HepG2 (cell line): Measurements from ENCODE around the gene PGC. TPM values are rescaled to one million over a fixed set of nuclear protein-coding genes. Genes with fewer than 3 reads are reported as not detected.

Experiments used
- AHR ChIP-seq: IDR thresholded peaks from 2 replicates; pipeline ENCODE4 v1.6.1; 2018; ENCODE audit warnings: missing genetic modification reagents, missing compliant biosample characterization
- ELF1 ChIP-seq: sonication (generic); formaldehyde crosslinking; IDR thresholded peaks from 2 replicates; pipeline ENCODE4 v1.4.0; 2020; ENCODE audit warnings: missing genetic modification reagents
- HIC2 ChIP-seq: sonication (generic); formaldehyde crosslinking; IDR thresholded peaks from 2 replicates; pipeline ENCODE4 v1.9.0; 2022; ENCODE audit warnings: low read depth, missing genetic modification reagents
- LCORL ChIP-seq, 2 experiments: fragments of 450-650 bp in 1 of 2; sonication (generic) in 1 of 2; formaldehyde crosslinking in 1 of 2; IDR thresholded peaks; 2 replicates each; pipeline versions ENCODE4 v1.5.0 to v1.6.1; 2017 to 2020; ENCODE audit warnings: antibody characterized with exemption in 1 of 2, missing genetic modification reagents in 1 of 2
- MTA1 ChIP-seq: sonication (generic); formaldehyde crosslinking; IDR thresholded peaks from 2 replicates; pipeline ENCODE4 v1.4.0; 2020; ENCODE audit warnings: missing genetic modification reagents, mild to moderate bottlenecking, borderline replicate concordance
- PHF8 ChIP-seq: sonication (generic); formaldehyde crosslinking; IDR thresholded peaks from 2 replicates; pipeline ENCODE4 v1.5.0; 2020; ENCODE audit warnings: missing genetic modification reagents
- PITX1 ChIP-seq: sonication (generic); formaldehyde crosslinking; IDR thresholded peaks from 2 replicates; pipeline ENCODE4 v1.5.1; 2020; ENCODE audit warnings: mild to moderate bottlenecking, missing genetic modification reagents
- POLR2AphosphoS5 ChIP-seq: IDR thresholded peaks from 2 replicates; pipeline ENCODE4 v1.6.1; 2012; ENCODE audit warnings: low read depth, low read length
- RFXANK ChIP-seq: IDR thresholded peaks from 2 replicates; pipeline ENCODE4 v1.6.1; 2016
- RORA ChIP-seq: sonication (generic); formaldehyde crosslinking; IDR thresholded peaks from 2 replicates; pipeline ENCODE4 v1.5.0; 2020; ENCODE audit warnings: mild to moderate bottlenecking, missing genetic modification reagents, moderate library complexity
- SAFB2 ChIP-seq: sonication (generic); formaldehyde crosslinking; IDR thresholded peaks from 2 replicates; pipeline ENCODE4 v1.5.1; 2020; ENCODE audit warnings: missing genetic modification reagents, low read depth, mild to moderate bottlenecking, borderline replicate concordance
- SMAD9 ChIP-seq: sonication (generic); formaldehyde crosslinking; IDR thresholded peaks from 2 replicates; pipeline ENCODE4 v1.5.1; 2020; ENCODE audit warnings: mild to moderate bottlenecking, missing genetic modification reagents
- ZBTB42 ChIP-seq: sonication (generic); formaldehyde crosslinking; IDR thresholded peaks from 2 replicates; pipeline ENCODE4 v1.5.0; 2020; ENCODE audit warnings: mild to moderate bottlenecking, missing genetic modification reagents
- ZBTB8A ChIP-seq: sonication (generic); formaldehyde crosslinking; IDR thresholded peaks from 2 replicates; pipeline ENCODE4 v1.4.0; 2020; ENCODE audit warnings: mild to moderate bottlenecking, low read depth, missing genetic modification reagents, borderline replicate concordance
- ZIK1 ChIP-seq: sonication (generic); formaldehyde crosslinking; IDR thresholded peaks from 2 replicates; pipeline ENCODE4 v1.5.0; 2020; ENCODE audit warnings: mild to moderate bottlenecking, low read depth, missing genetic modification reagents, borderline replicate concordance
- ZNF20 ChIP-seq: sonication (generic); formaldehyde crosslinking; IDR thresholded peaks from 2 replicates; pipeline ENCODE4 v1.4.0; 2020; ENCODE audit warnings: mild to moderate bottlenecking, moderate library complexity, missing genetic modification reagents
- ZNF30 ChIP-seq: sonication (generic); formaldehyde crosslinking; IDR thresholded peaks from 2 replicates; pipeline ENCODE4 v1.5.0; 2020; ENCODE audit warnings: mild to moderate bottlenecking, missing genetic modification reagents
- ZNF496 ChIP-seq: sonication (generic); formaldehyde crosslinking; IDR thresholded peaks from 2 replicates; pipeline ENCODE4 v1.8.1; 2023; ENCODE audit warnings: mild to moderate bottlenecking, moderate library complexity, missing genetic modification reagents; ENCODE audit not compliant: insufficient replicate concordance
- ZNF674 ChIP-seq: sonication (generic); formaldehyde crosslinking; IDR thresholded peaks from 2 replicates; pipeline ENCODE4 v1.5.0; 2020; ENCODE audit warnings: low read depth, mild to moderate bottlenecking, missing genetic modification reagents
- ZNF749 ChIP-seq: sonication (generic); formaldehyde crosslinking; IDR thresholded peaks from 2 replicates; pipeline ENCODE4 v1.8.0; 2022; ENCODE audit warnings: mild to moderate bottlenecking, missing genetic modification reagents, moderate library complexity, borderline replicate concordance
- ZNF768 ChIP-seq: sonication (generic); formaldehyde crosslinking; IDR thresholded peaks from 2 replicates; pipeline ENCODE4 v1.4.0; 2020; ENCODE audit warnings: missing genetic modification reagents
- ZNF777 ChIP-seq: sonication (generic); formaldehyde crosslinking; IDR thresholded peaks from 2 replicates; pipeline ENCODE4 v1.4.0; 2020; ENCODE audit warnings: missing genetic modification reagents
- polyA plus RNA-seq, 8 experiments: library from polyadenylated mRNA; depleted of rRNA in 3 of 8; stranded (reverse) in 7 of 8; unstranded in 1 of 8; fragments of >200 nt; fragmentation: Illumina TruSeq in 4 of 8; extraction: Trizol in 4 of 8; gene quantifications; 2 replicates each; pipeline versions ENCODE4 v1.2.1 to v1.2.3, GENCODE V29; 2011 to 2016; ENCODE audit warnings: low read depth in 4 of 8, missing spikeins in 1 of 8, mixed read lengths in 1 of 8; ENCODE audit not compliant: insufficient read depth in 1 of 8
- total RNA-seq, 5 experiments: library from RNA; depleted of rRNA; stranded (reverse); fragments of >200 nt; fragmentation: Illumina TruSeq; extraction: Trizol; gene quantifications; 2 replicates each; pipeline ENCODE4 v1.2.3, GENCODE V29; 2016; ENCODE audit warnings: low read depth in 1 of 5
- TF ChIP-seq, protein P1 (sequence below): sonication (generic); formaldehyde crosslinking; IDR thresholded peaks from 2 replicates; pipeline ENCODE4 v1.5.0; 2020; ENCODE audit warnings: missing genetic modification reagents
- TF ChIP-seq, protein P2 (sequence below): sonication (generic); formaldehyde crosslinking; IDR thresholded peaks from 2 replicates; pipeline ENCODE4 v1.4.0; 2020; ENCODE audit warnings: mild to moderate bottlenecking, missing genetic modification reagents
- TF ChIP-seq, protein P3 (sequence below): sonication (generic); formaldehyde crosslinking; IDR thresholded peaks from 2 replicates; pipeline ENCODE4 v1.8.0; 2022; ENCODE audit warnings: missing genetic modification reagents, mild to moderate bottlenecking, inconsistent platforms, borderline replicate concordance

Gene PGC
- total and polyA plus RNA-seq, 2 of the 13 experiments (the other 11 are each of a cell fraction or from before 2014, with no cell fraction given), result 426 to 502 TPM

DNA sequence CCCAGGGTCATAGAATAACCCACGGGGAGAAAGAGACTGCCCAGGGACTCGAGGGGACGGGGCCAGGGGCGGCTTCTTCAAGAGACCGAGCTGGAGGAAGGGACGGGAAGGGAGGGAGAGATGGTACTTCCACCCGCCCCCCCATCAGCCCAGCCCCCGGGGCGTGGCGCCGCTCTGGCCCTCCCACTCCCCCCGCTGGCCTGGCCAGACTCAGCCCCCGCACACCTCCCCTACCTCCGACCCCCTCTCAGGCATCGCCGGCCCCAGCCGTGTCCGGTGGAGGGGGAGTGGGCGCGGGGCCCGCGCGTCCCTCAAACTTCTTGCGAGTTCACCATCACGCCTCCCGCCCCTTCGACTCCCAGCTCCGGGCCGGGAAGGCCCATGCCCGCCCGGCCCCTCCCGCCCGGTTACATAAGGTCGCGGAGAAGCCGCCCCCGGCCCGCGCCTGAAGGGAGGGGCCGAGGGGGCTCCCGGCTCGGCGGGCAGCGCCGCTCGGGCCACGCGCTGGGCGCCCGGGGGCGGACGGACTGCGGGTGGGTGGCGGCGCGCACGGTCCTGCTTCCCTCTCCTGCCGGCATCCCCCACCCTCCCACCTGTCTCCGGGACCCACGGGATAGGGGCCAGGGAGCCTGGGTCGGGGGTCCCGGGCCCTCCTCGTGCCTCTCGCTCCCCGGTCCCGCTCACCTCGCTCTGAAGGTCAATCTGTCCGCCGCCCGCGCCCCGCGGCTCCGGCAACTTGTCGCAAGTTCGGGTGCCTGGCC is 12.4 kb downstream of the PGC start (continued):
- TF ChIP-seq HIC2 (CRISPR knock-in tag) (peak; percentile 23; the same call in 1 of the 2 replicates), ZBTB8A (CRISPR knock-in tag) (no peak), AHR (CRISPR knock-in tag) (no peak), MTA1 (CRISPR knock-in tag) (peak; percentile 2; the same call in 1 of the 2 replicates), PITX1 (0 out of 2 replicates have a peak, but pooled peaks have one; percentile 28), RORA (no peak), ZNF20 (CRISPR knock-in tag) (no peak), ZNF30 (CRISPR knock-in tag) (no peak), ZNF777 (no peak; the same call in 1 of the 2 replicates), POLR2AphosphoS5 (no peak; the same call in 1 of the 2 replicates), ZNF768 (CRISPR knock-in tag) (no peak), SAFB2 (CRISPR knock-in tag) (no peak), ZNF496 (CRISPR knock-in tag) (no peak), RFXANK (CRISPR knock-in tag) (no peak), ZNF749 (CRISPR knock-in tag) (no peak), LCORL (IDR thresholded peaks at IDR 0.05) (no peak), LCORL (CRISPR knock-in tag; IDR thresholded peaks at IDR 0.05) (peak; percentile 58; the same call in 1 of the 2 replicates), PHF8 (CRISPR knock-in tag) (peak; percentile 68), ELF1 (CRISPR knock-in tag) (no peak), ZBTB42 (no peak), ZIK1 (no peak; the same call in 1 of the 2 replicates), ZNF674 (CRISPR knock-in tag) (0 out of 2 replicates have a peak, but pooled peaks have one; percentile 31), SMAD9 (CRISPR knock-in tag) (no peak)
- TF ChIP-seq, protein P1, sequence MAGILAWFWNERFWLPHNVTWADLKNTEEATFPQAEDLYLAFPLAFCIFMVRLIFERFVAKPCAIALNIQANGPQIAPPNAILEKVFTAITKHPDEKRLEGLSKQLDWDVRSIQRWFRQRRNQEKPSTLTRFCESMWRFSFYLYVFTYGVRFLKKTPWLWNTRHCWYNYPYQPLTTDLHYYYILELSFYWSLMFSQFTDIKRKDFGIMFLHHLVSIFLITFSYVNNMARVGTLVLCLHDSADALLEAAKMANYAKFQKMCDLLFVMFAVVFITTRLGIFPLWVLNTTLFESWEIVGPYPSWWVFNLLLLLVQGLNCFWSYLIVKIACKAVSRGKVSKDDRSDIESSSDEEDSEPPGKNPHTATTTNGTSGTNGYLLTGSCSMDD (CRISPR knock-in tag), result no peak
- TF ChIP-seq, protein P2, sequence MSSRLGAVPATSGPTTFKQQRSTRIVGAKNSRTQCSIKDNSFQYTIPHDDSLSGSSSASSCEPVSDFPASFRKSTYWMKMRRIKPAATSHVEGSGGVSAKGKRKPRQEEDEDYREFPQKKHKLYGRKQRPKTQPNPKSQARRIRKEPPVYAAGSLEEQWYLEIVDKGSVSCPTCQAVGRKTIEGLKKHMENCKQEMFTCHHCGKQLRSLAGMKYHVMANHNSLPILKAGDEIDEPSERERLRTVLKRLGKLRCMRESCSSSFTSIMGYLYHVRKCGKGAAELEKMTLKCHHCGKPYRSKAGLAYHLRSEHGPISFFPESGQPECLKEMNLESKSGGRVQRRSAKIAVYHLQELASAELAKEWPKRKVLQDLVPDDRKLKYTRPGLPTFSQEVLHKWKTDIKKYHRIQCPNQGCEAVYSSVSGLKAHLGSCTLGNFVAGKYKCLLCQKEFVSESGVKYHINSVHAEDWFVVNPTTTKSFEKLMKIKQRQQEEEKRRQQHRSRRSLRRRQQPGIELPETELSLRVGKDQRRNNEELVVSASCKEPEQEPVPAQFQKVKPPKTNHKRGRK, result no peak
- TF ChIP-seq, protein P3, sequence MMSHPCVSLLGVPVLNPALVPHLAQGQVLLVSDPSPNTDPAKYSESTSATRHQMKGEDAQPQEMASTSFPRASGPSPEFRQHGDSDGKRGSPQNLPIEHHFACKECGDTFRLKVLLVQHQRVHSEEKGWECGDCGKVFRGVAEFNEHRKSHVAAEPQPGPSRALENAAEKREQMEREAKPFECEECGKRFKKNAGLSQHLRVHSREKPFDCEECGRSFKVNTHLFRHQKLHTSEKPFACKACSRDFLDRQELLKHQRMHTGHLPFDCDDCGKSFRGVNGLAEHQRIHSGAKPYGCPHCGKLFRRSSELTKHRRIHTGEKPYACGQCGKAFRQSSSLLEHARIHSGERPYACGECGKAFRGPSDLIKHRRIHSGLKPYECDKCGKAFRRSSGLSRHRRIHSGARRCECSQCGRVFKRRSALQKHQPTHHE (CRISPR knock-in tag), result 0 out of 2 replicates have a peak, but pooled peaks have one; percentile 15
